HEK293 (cell line): ENCODE measurements around the gene N4BP3.

Source experiments
- CTCF ChIA-PET: fragments of 350-600 bp; formaldehyde crosslinking; extraction: SDS; loops from one replicate; lab custom pipeline; 2021; ENCODE audit warnings: antibody characterized with exemption; lab: Yijun Ruan, JAX
- POLR2A ChIA-PET: fragments of 300-600 bp; formaldehyde crosslinking; extraction: SDS; loops from one replicate; lab custom pipeline; 2020; ENCODE audit warnings: antibody characterized with exemption, inconsistent platforms; lab: Yijun Ruan, JAX
- H3K27ac ChIP-seq: fragments of 200-500 bp; sonication (Bioruptor generic); 2 replicates; pipeline ENCODE4 v1.5.1; 2014; ENCODE audit warnings: low read depth, low read length, control low read depth, inconsistent platforms; ENCODE audit errors: extremely low read depth
- H3K36me3 ChIP-seq, 2 experiments: fragments of 200-500 bp in 1 of 2; sonication (Bioruptor generic) in 1 of 2; 1 replicate in 1 of 2; 2 replicates in 1 of 2; pipeline ENCODE4 v1.5.1; 2014 to 2017; ENCODE audit warnings: inconsistent platforms in 2 of 2, low read length in 2 of 2; ENCODE audit not compliant: control insufficient read depth in 2 of 2, insufficient read depth in 1 of 2
- H3K4me1 ChIP-seq: fragments of 200-500 bp; sonication (Bioruptor generic); 2 replicates; pipeline ENCODE4 v1.5.1; 2014; ENCODE audit warnings: mild to moderate bottlenecking, low read length, inconsistent platforms; ENCODE audit not compliant: control insufficient read depth, insufficient read depth
- H3K4me3 ChIP-seq: 2 replicates; pipeline ENCODE4 v1.5.1; 2011; ENCODE audit warnings: low read depth, mild to moderate bottlenecking, control low read depth, low read length, moderate library complexity
- H3K9me3 ChIP-seq: fragments of 200-500 bp; sonication (Bioruptor generic); 2 replicates; pipeline ENCODE4 v1.5.1; 2014; ENCODE audit warnings: low read depth, low read length, inconsistent platforms; ENCODE audit not compliant: control insufficient read depth, insufficient read depth
- EGR2 ChIP-seq: fragments of 450-650 bp; formaldehyde crosslinking; IDR thresholded peaks from 2 replicates; pipeline ENCODE4 v1.5.1; 2016; ENCODE audit warnings: low read depth, missing biosample characterization, missing genetic modification characterization
- SP2 ChIP-seq: fragments of 450-650 bp; formaldehyde crosslinking; IDR thresholded peaks from 2 replicates; pipeline ENCODE4 v1.5.1; 2016; ENCODE audit warnings: missing biosample characterization, missing genetic modification characterization
- ZBTB8A ChIP-seq: fragments of 450-650 bp; formaldehyde crosslinking; IDR thresholded peaks from 2 replicates; pipeline ENCODE4 v1.5.1; 2016; ENCODE audit warnings: missing biosample characterization, missing genetic modification characterization
- ZFHX2 ChIP-seq: fragments of 450-650 bp; formaldehyde crosslinking; conservative IDR thresholded peaks from 2 replicates; pipeline ENCODE4 v1.5.1; 2016; ENCODE audit warnings: missing biosample characterization, missing genetic modification characterization
- ZFP3 ChIP-seq: fragments of 450-650 bp; formaldehyde crosslinking; IDR thresholded peaks from 2 replicates; pipeline ENCODE4 v1.5.1; 2016; ENCODE audit warnings: low read depth, missing biosample characterization, missing genetic modification characterization
- ZFP37 ChIP-seq: fragments of 450-650 bp; formaldehyde crosslinking; IDR thresholded peaks from 2 replicates; pipeline ENCODE4 v1.5.1; 2016; ENCODE audit warnings: missing biosample characterization, missing genetic modification characterization
- ZNF112 ChIP-seq: fragments of 450-650 bp; formaldehyde crosslinking; IDR thresholded peaks from 2 replicates; pipeline ENCODE4 v1.5.0; 2017; ENCODE audit warnings: missing biosample characterization, missing genetic modification characterization
- ZNF311 ChIP-seq: fragments of 450-650 bp; formaldehyde crosslinking; IDR thresholded peaks from 2 replicates; pipeline ENCODE4 v1.5.1; 2017; ENCODE audit warnings: missing biosample characterization, missing genetic modification characterization, borderline replicate concordance
- ZNF335 ChIP-seq: fragments of 450-650 bp; formaldehyde crosslinking; conservative IDR thresholded peaks from 2 replicates; pipeline ENCODE4 v1.5.1; 2016; ENCODE audit warnings: missing biosample characterization, missing genetic modification characterization
- ZNF416 ChIP-seq: fragments of 450-650 bp; formaldehyde crosslinking; IDR thresholded peaks from 2 replicates; pipeline ENCODE4 v1.5.1; 2016; ENCODE audit warnings: missing biosample characterization, missing genetic modification characterization
- ZNF426 ChIP-seq: fragments of 450-650 bp; formaldehyde crosslinking; IDR thresholded peaks from 2 replicates; pipeline ENCODE4 v1.5.1; 2017; ENCODE audit warnings: missing biosample characterization, missing genetic modification characterization, mild to moderate bottlenecking, inconsistent platforms, moderate library complexity
- ZNF571 ChIP-seq: fragments of 450-650 bp; formaldehyde crosslinking; IDR thresholded peaks from 2 replicates; pipeline ENCODE4 v1.5.0; 2017; ENCODE audit warnings: missing biosample characterization, missing genetic modification characterization
- ZNF624 ChIP-seq: fragments of 450-650 bp; formaldehyde crosslinking; IDR thresholded peaks from 2 replicates; pipeline ENCODE4 v1.5.1; 2017; ENCODE audit warnings: missing biosample characterization, missing genetic modification characterization
- ZNF654 ChIP-seq: fragments of 450-650 bp; formaldehyde crosslinking; IDR thresholded peaks from 2 replicates; pipeline ENCODE4 v1.5.1; 2016; ENCODE audit warnings: low read depth, missing biosample characterization, missing genetic modification characterization
- ZNF785 ChIP-seq: fragments of 450-650 bp; formaldehyde crosslinking; IDR thresholded peaks from 2 replicates; pipeline ENCODE4 v1.5.1; 2016; ENCODE audit warnings: missing biosample characterization, missing genetic modification characterization
- ZSCAN16 ChIP-seq: fragments of 450-650 bp; formaldehyde crosslinking; IDR thresholded peaks from 2 replicates; pipeline ENCODE4 v1.5.1; 2016; ENCODE audit warnings: missing biosample characterization, missing genetic modification characterization
- TF ChIP-seq, protein P1 (sequence below): IDR thresholded peaks from 2 replicates; pipeline ENCODE4 v1.6.1; 2011; ENCODE audit warnings: mild to moderate bottlenecking, low read depth, low read length, borderline replicate concordance
- TF ChIP-seq, protein P2 (sequence below): fragments of 450-650 bp; formaldehyde crosslinking; IDR thresholded peaks from 2 replicates; pipeline ENCODE4 v1.5.1; 2017; ENCODE audit warnings: missing biosample characterization, missing genetic modification characterization
- TF ChIP-seq, protein P3 (sequence below): fragments of 450-650 bp; formaldehyde crosslinking; IDR thresholded peaks from 2 replicates; pipeline ENCODE4 v1.5.1; 2016; ENCODE audit warnings: missing biosample characterization, missing genetic modification characterization
- TF ChIP-seq, protein P4 (sequence below): fragments of 450-650 bp; IDR thresholded peaks from 2 replicates; pipeline ENCODE4 v1.5.1; 2018; ENCODE audit warnings: missing biosample characterization, mild to moderate bottlenecking, missing genetic modification characterization
- TF ChIP-seq, protein P5 (sequence below): fragments of 450-650 bp; formaldehyde crosslinking; IDR thresholded peaks from 2 replicates; pipeline ENCODE4 v1.5.1; 2017; ENCODE audit warnings: missing biosample characterization, mild to moderate bottlenecking, missing genetic modification characterization, moderate library complexity
- TF ChIP-seq, protein P6 (sequence below): fragments of 450-650 bp; formaldehyde crosslinking; IDR thresholded peaks from 2 replicates; pipeline ENCODE4 v1.5.1; 2016; ENCODE audit warnings: missing biosample characterization, missing genetic modification characterization, borderline replicate concordance
- TF ChIP-seq, protein P7 (sequence below): fragments of 450-650 bp; formaldehyde crosslinking; IDR thresholded peaks from 2 replicates; pipeline ENCODE4 v1.5.1; 2017; ENCODE audit warnings: missing biosample characterization, missing genetic modification characterization

Gene N4BP3

DNA sequence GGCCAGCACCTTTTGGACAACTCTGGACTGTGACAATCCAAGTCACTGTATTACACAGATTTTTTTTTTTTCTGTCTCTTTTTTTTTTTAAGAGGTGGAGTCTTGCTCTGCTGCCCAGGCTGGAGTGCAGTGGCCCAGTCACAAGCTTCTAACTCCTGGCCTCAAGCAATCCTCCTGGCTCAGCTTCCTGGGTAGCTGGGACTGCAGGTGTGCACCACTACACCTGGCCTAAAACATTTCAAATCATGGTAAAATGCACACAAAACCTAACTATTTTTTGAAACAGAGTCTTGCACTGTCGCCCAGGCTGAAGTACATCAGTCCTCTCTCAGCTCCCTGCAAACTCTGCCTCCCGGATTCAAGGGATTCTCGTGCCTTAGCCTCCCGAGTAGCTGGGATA lies 7.2 kb upstream of the N4BP3 start:
- Histone ChIP-seq H3K4me3 (no peak overlapping the region), H3K36me3 (no peaks in the 10 kb centered on the region), H3K9me3 (no peaks in the 10 kb centered on the region), H3K27ac (no peak overlapping the region), H3K4me1 (no peaks in the 10 kb centered on the region)
- POLR2A ChIA-PET: interaction anchor here (0.9 to 1.8 kb wide), 2 partner anchors 48 to 98 kb away, joined by 3 to 5 read pairs; partner anchors contain the start of genes HNRNPAB and NHP2
- TF ChIP-seq ZNF335 (tag by site-specific recombination) (no peak), ZNF624 (no peak), ZFP3 (tag by site-specific recombination) (no peak), ZNF571 (tag by site-specific recombination) (no peak), ZNF785 (tag by site-specific recombination) (no peak), ZSCAN16 (no peak), ZNF416 (tag by site-specific recombination) (no peak), ZNF112 (no peak), SP2 (tag by site-specific recombination) (no peak), ZNF426 (no peak), ZNF311 (tag by site-specific recombination) (no peak), ZBTB8A (no peak)
- TF ChIP-seq, protein P1, sequence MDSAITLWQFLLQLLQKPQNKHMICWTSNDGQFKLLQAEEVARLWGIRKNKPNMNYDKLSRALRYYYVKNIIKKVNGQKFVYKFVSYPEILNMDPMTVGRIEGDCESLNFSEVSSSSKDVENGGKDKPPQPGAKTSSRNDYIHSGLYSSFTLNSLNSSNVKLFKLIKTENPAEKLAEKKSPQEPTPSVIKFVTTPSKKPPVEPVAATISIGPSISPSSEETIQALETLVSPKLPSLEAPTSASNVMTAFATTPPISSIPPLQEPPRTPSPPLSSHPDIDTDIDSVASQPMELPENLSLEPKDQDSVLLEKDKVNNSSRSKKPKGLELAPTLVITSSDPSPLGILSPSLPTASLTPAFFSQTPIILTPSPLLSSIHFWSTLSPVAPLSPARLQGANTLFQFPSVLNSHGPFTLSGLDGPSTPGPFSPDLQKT: no peak
- TF ChIP-seq, protein P2, sequence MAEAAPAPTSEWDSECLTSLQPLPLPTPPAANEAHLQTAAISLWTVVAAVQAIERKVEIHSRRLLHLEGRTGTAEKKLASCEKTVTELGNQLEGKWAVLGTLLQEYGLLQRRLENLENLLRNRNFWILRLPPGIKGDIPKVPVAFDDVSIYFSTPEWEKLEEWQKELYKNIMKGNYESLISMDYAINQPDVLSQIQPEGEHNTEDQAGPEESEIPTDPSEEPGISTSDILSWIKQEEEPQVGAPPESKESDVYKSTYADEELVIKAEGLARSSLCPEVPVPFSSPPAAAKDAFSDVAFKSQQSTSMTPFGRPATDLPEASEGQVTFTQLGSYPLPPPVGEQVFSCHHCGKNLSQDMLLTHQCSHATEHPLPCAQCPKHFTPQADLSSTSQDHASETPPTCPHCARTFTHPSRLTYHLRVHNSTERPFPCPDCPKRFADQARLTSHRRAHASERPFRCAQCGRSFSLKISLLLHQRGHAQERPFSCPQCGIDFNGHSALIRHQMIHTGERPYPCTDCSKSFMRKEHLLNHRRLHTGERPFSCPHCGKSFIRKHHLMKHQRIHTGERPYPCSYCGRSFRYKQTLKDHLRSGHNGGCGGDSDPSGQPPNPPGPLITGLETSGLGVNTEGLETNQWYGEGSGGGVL (tag by site-specific recombination): no peak
- TF ChIP-seq, protein P3, sequence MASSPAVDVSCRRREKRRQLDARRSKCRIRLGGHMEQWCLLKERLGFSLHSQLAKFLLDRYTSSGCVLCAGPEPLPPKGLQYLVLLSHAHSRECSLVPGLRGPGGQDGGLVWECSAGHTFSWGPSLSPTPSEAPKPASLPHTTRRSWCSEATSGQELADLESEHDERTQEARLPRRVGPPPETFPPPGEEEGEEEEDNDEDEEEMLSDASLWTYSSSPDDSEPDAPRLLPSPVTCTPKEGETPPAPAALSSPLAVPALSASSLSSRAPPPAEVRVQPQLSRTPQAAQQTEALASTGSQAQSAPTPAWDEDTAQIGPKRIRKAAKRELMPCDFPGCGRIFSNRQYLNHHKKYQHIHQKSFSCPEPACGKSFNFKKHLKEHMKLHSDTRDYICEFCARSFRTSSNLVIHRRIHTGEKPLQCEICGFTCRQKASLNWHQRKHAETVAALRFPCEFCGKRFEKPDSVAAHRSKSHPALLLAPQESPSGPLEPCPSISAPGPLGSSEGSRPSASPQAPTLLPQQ: no peak
- TF ChIP-seq, protein P4, sequence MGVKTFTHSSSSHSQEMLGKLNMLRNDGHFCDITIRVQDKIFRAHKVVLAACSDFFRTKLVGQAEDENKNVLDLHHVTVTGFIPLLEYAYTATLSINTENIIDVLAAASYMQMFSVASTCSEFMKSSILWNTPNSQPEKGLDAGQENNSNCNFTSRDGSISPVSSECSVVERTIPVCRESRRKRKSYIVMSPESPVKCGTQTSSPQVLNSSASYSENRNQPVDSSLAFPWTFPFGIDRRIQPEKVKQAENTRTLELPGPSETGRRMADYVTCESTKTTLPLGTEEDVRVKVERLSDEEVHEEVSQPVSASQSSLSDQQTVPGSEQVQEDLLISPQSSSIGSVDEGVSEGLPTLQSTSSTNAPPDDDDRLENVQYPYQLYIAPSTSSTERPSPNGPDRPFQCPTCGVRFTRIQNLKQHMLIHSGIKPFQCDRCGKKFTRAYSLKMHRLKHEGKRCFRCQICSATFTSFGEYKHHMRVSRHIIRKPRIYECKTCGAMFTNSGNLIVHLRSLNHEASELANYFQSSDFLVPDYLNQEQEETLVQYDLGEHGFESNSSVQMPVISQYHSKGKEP (tag by site-specific recombination): no peak
- TF ChIP-seq, protein P5, sequence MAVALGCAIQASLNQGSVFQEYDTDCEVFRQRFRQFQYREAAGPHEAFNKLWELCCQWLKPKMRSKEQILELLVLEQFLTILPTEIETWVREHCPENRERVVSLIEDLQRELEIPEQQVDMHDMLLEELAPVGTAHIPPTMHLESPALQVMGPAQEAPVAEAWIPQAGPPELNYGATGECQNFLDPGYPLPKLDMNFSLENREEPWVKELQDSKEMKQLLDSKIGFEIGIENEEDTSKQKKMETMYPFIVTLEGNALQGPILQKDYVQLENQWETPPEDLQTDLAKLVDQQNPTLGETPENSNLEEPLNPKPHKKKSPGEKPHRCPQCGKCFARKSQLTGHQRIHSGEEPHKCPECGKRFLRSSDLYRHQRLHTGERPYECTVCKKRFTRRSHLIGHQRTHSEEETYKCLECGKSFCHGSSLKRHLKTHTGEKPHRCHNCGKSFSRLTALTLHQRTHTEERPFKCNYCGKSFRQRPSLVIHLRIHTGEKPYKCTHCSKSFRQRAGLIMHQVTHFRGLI (tag by site-specific recombination): no peak
- CTCF ChIA-PET: interaction anchor here (2.2 to 2.4 kb wide), 2 partner anchors 15 to 30 kb away, joined by 7 to 12 read pairs; no protein-coding TSS in a partner anchor

DNA sequence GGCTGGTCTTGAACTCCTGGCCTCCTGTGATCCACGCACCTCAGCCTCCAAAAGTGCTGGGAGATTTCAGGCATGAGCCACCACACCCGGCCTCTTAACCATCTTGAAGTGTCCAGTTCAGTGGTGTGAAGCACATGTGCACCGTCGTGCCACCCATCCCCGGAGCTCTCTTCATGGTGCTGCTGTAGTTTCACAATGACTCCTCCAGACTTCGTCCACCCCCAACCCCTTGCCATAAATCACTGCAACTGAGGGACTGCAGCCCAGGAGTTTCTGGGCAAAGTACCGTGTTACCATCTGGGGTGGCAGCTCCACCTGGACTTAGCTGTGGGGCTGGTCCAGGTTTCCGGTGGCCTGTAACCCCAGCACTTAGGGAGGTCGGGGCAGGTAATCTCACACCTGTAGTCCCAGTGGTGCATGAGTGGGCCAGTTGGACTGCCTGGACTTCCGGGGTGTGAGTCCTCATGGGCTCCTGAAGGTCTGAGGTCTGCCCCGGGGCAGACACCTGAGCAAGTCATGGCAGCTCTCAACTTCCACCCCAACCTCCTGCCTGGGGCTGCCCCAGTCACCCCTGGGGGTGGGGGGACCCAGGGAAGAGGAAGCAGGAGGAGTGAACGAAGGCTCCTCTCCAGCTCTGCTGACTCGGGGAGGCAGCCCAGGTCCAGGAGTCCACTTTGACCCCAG lies 6.6 kb upstream of the N4BP3 start:
- TF ChIP-seq ZNF654 (no peak), ZFHX2 (tag by site-specific recombination) (0 out of 2 replicates have a peak, but pooled peaks have one; percentile 13), EGR2 (peak; percentile 21; the same call in 1 of the 2 replicates), ZFP37 (tag by site-specific recombination) (no peak)
- TF ChIP-seq, protein P6, sequence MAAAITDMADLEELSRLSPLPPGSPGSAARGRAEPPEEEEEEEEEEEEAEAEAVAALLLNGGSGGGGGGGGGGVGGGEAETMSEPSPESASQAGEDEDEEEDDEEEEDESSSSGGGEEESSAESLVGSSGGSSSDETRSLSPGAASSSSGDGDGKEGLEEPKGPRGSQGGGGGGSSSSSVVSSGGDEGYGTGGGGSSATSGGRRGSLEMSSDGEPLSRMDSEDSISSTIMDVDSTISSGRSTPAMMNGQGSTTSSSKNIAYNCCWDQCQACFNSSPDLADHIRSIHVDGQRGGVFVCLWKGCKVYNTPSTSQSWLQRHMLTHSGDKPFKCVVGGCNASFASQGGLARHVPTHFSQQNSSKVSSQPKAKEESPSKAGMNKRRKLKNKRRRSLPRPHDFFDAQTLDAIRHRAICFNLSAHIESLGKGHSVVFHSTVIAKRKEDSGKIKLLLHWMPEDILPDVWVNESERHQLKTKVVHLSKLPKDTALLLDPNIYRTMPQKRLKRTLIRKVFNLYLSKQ (tag by site-specific recombination): no peak
- TF ChIP-seq, protein P7, sequence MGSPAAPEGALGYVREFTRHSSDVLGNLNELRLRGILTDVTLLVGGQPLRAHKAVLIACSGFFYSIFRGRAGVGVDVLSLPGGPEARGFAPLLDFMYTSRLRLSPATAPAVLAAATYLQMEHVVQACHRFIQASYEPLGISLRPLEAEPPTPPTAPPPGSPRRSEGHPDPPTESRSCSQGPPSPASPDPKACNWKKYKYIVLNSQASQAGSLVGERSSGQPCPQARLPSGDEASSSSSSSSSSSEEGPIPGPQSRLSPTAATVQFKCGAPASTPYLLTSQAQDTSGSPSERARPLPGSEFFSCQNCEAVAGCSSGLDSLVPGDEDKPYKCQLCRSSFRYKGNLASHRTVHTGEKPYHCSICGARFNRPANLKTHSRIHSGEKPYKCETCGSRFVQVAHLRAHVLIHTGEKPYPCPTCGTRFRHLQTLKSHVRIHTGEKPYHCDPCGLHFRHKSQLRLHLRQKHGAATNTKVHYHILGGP: no peak
- Histone ChIP-seq H3K4me3 (no peak overlapping the region), H3K4me1 (no peaks in the 10 kb centered on the region), H3K36me3 (no peaks in the 10 kb centered on the region), H3K9me3 (no peaks in the 10 kb centered on the region), H3K27ac (no peak overlapping the region)
- ChIA-PET CTCF (interaction anchor here (2.2 to 2.4 kb wide), 2 partner anchors 14 to 31 kb away, joined by 7 to 12 read pairs; no protein-coding TSS in a partner anchor), POLR2A (interaction anchor here (1.8 kb wide), 1 partner anchor 98 kb away, joined by 5 read pairs; the partner anchor contains the start of gene HNRNPAB)
